CD4-positive, alpha-beta T cell treated with Interleukin-15 for 1 hour (primary cell): ENCODE data around the gene HECTD4.
A peak's percentile ranks its signal among the peaks of the same experiment; 100 is the strongest.
"Not testable (repeated sequence)": the region's sequence is repeated elsewhere in the genome, so short reads cannot be mapped to it uniquely, and the experiment has no call there.

Experiments
- DNase-seq: peaks from one replicate; pipeline ENCODE4 v3.0.0-alpha.2; 2020

Gene HECTD4

DNA sequence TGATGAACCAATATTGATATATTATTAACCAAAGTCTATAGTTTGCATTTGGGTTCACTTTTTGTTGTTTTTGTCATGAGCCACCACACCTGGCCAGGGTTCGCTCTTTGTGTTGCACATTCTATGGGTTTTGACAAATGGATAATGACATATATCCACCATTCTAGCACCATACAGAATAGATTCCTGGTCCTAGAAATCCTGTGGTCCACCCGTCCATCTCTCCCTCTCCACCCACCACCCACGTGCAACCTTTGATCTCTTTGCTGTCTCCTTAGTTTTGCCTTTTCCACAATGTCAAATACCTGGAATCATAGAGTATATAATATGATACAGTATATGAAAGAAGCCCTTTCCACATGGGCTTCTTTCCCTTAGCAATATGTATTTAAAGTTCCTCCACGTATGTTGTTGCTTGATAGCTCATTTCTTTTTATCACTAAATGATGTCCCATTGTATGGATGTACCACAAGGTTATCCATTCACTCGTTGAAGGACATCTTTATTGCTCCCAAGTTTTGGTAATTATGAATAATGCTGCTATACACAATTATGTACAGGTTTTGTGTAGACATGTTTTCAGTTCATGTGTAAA is 19.8 kb upstream of the HECTD4 start:
- no peak for DNase-seq

DNA sequence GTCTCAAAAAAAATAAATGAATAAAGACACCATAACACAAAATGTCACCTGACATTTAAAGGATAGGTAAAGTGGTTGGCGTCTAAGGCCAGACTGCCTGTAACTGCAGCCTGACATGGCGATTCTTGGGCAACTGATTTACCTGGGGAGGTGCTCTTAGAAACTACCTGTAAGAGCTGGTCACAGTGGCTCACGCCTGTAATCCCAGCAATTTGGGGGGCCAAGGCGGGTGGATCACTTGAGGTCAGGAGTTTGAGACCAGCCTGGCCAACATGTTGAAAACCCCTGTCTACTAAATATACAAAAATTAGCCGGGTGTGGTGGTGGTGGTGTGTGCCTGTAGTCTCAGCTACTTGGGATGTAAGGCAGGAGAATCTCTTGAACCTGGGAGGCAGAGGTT is 18.8 kb upstream of the HECTD4 start:
- no peak for DNase-seq

DNA sequence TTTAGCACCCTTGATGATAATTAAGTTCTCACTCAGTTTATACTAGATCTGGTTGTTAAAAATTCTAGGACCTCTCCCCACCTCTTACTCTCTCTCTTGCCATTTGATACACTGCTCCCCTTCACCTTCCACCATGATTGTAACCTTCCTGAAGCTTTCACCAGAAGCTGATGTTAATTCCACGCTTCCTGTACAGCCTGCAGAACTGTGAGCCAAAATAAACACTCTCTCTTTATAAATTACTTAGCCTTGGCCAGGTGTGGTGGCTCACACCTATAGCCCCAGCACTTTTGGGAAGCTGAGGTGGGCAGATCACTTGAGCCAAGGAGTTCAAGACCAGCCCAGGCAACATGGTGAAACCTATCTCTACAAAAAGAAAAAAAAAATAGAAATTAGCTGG is 11.1 kb upstream of the HECTD4 start:
- DNase-seq, result no peak

GRCh38 chr12:112389922-112390654 is 7.9 kb upstream of the HECTD4 start:
- DNase-seq, result not testable (repeated sequence)

GRCh38 chr12:112389228-112389627 is 7.0 kb upstream of the HECTD4 start:
- DNase-seq, result no peak

- no peak for DNase-seq
Measured at GRCh38 chr12:112386726-112387125, 4.5 kb upstream of the HECTD4 start.

DNA sequence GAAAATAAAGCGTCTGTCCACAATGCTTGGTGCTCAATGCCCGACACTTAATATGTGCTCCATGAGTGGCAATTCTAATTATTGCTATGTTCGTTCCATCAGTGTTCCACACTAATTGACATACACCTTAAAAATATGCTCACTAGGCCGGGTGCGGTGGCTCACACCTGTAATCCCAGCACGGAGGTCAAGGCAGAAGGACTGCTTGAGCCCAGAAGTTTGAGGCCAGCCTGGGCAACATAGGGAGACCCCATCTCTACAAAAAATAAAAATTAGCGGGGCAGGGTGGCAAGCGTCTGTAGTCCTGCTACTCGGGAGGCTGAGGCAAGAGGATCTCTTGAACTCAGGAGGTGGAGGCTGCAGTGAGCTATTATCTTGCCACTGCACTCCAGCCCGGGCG is 635 bp upstream of the HECTD4 start:
- no peak for DNase-seq

GRCh38 chr12:112381406-112381882 is 787 bp downstream of the HECTD4 start:
- peak; percentile 33 for DNase-seq

DNA sequence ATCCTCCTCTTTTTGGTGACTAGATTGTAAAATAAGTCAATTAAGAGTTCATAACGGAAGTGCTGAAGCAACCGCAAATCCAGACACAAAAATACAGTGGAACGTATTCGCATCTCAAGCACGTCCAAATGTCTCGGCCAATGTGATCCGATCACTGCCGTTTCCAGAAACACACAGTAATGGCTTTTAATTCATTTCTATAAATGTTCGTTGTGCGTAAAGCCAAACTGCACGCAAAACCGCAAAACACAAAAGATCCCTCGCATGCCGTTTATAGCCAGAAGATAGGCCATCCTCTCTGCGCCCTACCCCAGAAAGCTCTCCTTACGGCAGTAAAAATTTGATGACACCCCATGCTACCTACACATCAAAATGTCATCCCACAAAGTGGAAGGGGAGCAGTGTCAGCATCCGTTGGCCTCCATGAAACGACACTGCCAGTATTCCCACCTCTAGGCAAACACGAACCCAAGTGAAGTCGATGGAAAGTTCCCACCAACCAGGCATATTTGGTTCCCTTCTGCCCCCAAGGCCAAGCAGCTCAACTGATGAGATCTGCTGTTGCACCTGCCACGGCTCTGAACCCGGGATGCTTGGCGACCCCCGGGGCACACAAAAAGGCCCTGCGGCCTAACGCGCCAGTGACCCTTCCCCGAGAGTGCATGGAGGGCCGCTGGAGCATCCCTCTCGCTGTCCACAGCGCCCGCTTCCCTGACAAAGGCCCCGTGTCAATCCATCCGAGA is 1.4 kb downstream of the HECTD4 start:
- DNase-seq, result no peak

GRCh38 chr12:112375105-112375504 is 7.1 kb downstream of the HECTD4 start:
- no peak for DNase-seq

DNA sequence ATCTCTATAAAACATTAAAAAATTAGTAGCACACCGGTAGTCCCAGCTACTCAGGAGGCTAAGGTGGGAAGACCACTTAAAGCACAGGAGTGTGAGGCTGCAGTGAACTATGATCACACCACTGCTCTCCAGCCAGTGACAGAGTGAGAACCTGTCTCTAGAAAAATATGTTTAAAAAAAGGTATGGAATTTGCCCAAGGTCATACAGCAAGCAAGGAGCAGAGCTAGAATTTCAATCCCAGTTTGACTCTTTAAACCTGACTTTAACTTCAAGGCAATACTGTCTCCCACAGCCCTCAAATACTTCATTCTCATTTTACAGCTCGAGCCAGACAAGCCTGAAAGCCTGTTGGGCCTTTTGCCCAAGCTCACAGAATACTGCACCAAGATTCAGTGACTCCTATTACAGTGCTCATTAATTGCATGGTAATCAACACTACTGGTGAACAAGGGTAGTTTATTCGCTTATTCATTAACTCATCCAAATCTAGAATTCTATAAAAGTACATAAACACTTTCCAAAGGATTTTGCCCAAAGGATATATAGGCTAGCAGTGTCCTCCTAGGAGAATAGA is 8.0 kb downstream of the HECTD4 start:
- DNase-seq, result no peak

GRCh38 chr12:112370868-112371510 is 11.2 kb downstream of the HECTD4 start:
- DNase-seq, result no peak

DNA sequence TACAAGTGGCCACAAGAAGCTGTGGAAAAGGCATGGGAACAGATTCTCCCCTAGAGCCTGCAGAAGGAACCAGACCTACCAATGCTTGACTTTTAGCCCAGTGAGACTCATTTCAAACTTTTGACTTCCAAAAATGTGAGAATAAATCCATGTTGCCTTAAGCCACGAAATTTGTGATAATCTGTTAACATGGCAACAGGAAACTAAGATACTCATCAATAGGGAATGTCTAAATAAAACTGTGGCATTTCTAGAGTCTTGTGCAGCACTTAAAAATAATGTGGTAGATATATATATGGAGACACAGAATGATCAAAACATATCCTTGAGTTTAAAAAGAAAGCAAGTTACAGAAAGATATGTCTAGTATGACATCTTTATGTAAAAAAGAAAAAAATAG is 12.0 kb downstream of the HECTD4 start:
- DNase-seq, result no peak

- no peak for DNase-seq
Measured at GRCh38 chr12:112368856-112369255, 13.4 kb downstream of the HECTD4 start.

DNA sequence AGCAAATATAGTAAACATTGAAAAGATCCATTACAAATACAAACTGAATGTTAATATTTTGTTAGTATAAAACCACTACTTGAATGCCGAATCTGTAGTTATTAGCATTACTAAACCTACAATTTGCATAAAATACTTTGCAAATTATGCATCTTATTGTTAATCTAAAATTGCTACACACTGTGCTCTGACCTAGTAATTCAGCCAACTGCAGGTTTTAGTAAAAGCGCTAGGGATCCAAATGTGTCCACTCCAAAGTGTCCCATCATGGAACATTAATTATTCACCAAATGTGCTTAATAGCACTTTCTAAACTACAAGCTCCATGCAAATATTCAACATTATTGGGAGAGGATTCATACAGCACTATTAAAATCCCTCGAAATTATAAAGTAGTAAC is 14.3 kb downstream of the HECTD4 start:
- DNase-seq, result no peak

DNA sequence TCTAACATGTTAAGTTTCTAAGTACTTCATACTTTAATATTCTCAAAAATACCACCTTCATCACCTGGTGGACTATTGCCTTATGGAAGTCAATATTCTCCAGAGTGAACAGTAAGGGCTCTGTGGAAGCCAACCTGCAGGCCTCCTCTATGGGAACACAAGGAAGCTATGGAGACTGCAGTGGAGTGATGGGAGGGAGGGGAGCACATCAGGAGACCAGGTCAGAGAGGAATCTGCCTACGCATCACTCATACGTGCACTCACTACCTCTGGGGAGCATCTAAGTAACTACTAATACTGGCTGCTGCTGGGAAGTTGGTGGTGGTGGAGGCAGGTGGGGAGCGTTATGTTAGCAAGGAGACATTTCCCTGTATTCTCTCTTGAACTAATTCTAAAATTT is 19.9 kb downstream of the HECTD4 start:
- no peak for DNase-seq

DNA sequence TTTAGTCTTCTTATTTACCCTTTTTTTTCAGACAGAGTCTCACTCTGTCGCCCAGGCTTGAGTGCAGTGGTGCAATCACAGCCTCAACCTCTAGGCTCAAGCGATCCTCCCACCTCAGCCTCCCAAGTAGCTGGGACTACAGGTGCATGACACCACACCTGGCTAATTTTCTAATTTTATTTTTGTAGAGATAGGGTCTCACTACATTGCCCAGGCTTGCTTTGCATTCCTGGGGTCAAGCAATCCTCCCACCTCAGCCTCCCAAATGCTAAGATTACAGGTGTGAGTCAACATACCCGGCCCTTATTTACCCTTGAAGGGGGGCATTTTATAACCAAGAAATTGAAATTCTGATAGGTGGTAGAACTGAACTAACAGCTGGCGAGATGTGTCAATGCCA is 21.0 kb downstream of the HECTD4 start:
- no peak for DNase-seq

- DNase-seq, result no peak
Measured at GRCh38 chr12:112359290-112359689, 22.9 kb downstream of the HECTD4 start.

DNA sequence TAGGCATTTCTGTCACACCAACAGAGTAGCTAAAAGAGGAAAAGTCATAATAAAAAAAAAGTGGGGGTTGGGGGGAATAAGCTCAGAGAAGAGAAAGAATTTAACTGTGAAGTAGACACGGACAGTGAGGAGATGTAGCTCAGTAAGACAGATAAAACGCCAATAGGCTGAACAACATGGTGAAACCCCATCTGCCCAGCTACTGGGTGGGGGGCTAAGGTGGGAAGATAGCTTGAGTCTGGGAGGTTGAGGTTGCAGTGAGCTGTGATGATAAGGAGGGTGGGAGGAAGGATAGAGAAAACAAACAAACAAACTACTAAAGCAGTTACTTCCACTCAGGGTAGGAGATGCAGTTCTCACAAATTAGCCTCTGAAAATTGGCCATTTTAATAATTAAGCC is 25.0 kb downstream of the HECTD4 start:
- DNase-seq, result no peak

- no peak for DNase-seq
Measured at GRCh38 chr12:112354399-112354798, 27.8 kb downstream of the HECTD4 start.

GRCh38 chr12:112353393-112353792 is 28.8 kb downstream of the HECTD4 start:
- no peak for DNase-seq

GRCh38 chr12:112352921-112353320 is 29.3 kb downstream of the HECTD4 start:
- DNase-seq, result no peak
